Endometrium (tissue), 2 donors: ENCODE measurements around the gene NT5C1A.
A peak's percentile ranks its signal among the peaks of the same experiment; 100 is the strongest.

Experiments
- FAIRE-seq: peaks from 2 replicates; lab custom pipeline; 2012; peaks lifted over from hg19 to GRCh38; lab: Jason Lieb, UNC
- donor health status: control.
- donor health status: control.

Gene NT5C1A

DNA sequence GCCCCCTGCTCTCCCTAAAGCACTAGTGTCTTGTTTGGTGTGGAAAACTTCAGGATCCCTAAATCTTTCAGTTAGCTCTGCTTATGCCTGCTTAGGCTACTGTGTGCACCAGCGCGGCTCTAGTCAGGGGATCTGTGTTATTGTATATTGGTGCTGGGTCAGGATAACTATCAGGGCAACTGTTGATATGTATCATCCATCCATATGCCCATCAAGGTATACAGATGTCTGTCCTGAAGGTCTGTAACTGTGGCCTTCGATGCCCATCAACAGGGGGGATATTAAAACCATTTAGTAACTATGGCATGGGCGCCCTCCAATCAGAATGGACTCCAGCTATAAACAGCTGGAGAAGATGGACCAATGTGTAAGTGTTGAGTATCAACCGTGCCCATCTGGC is 12.4 kb downstream of the NT5C1A start:
- FAIRE-seq = no peak

DNA sequence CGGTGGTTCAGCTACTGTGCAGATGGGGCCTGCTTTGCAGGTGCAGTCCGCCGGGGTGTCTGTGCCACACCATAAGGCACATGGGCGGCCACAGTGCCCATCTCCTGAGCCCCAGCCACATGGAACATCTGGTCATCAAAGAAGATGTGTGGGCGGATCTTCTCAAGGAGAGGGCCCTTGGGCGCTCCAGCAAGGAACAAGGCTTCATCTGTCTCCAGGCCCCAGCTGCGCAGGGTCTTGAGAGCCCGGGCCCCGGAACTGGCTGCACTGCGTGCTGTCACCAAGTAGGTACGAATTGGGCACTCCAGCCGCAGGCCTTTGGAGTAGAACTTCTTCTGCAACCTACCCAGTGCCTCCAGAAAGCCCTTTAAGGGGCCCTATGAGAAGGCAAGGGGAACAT is 12.8 kb downstream of the NT5C1A start:
- no peak for FAIRE-seq

DNA sequence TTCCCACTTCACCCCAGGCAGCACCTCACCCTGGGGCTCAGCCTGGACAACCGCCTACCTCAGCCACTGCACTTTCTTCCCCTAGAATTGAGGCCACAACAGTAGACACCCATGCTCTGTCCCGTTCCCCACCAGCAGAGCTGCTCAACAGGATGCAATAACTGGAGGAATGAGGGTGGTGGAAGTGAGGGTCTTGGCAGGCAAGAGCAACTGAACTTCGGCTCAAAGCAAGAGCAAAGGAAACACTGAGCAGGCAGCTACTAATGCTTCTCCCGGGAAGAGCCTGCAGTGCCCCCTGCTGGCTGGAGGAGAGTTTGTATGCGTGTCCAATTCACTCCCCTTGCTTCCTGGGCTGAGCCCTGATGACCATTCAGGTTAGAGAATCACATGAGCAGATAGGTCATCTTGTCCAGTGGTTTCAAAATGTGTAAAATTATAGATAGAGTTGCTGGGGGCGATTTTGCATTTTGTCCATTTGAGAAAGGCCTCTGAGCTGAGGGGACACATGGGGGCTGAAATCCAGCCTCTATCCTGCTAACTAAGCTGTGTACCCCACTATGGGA is 13.9 kb downstream of the NT5C1A start:
- FAIRE-seq = no peak

DNA sequence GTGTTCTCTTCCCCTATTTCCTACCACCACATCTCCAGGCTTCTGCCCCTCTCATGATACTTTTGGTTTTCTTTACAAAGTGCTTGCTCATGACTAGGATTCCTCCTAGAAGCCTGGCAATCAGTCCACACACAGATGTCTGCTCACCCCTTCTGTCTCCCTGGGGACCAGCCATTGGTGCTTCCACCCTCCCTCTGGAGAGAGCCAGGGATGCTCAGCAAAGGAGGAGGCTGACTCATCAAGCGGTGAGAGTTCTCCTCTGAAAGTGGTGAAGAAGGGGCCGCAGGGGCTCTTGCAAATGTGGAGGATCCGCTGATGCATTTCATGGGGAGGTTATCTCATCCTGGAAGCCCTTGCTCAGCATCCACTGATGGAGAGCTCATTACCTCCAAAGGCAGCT is 14.5 kb downstream of the NT5C1A start:
- FAIRE-seq = no peak

DNA sequence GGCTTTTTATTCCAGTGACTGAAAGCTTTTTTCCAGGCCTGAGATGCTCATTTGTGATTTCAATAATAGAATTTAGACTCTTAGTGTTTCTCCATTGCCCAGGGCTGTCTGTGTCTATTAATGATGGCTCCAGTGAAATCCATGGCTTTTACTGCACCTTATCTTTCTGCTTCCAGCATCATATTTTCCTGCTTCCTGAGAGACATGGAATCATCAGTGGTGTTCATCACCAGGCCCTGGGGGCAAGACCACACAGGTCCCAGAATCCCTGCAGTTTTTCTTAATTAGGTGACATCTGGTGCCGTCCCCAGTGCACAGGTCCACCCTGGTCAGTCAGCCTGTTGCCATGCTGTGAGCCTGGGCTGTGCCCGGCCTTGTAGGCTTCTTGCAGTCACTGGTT is 15.5 kb downstream of the NT5C1A start:
- FAIRE-seq = no peak

DNA sequence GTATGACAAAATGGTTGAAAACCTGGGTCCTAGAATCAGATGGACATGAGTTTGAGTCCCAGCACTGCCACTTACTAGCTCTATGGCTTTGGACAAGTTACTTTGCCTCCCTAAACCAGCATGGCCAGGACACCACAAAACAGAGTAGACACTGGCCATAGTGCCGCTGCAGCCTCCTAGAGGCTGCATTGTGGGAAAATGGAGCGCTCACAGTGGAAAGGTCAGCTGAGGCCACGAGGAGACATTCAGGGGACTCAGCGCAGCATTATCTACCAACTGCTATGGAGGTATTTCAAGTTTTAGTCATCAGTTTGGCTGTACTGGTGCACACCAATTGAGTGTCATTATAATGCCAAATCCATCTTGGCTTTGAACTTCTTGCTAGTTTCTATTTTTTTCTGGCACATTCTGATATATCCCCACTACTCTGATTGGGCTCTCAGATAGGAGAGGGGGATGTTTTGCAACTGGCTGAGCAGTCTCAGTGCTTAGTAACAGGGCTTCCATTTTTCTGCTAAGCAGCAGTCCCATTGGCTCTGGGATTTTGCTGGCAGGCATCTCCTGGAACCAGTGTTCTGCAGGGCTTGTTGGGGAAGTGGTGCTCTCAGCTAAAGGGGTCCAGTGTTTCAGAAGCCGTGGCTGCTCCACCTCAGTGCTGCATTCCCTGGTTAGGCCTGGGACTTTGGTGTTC is 16.2 kb downstream of the NT5C1A start:
- FAIRE-seq = no peak

DNA sequence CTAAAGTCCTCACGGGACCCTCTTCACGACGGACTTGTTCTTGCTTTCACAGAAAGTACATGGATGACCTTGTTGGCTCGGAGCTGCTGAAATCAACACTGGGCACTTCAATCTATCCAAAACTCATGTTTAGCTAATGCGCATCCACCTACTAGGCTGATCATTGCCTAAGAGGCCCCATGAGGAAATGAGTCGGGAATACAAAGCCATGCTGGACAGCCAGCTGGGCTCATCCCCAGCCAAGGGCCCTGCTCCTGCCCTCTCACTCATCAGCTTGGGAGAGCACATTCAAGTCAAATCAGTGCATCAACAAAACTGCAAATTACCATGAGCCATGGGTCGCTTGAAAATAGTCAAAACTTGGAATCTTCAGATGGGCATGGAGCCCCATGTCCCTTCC is 17.6 kb downstream of the NT5C1A start:
- FAIRE-seq = no peak

DNA sequence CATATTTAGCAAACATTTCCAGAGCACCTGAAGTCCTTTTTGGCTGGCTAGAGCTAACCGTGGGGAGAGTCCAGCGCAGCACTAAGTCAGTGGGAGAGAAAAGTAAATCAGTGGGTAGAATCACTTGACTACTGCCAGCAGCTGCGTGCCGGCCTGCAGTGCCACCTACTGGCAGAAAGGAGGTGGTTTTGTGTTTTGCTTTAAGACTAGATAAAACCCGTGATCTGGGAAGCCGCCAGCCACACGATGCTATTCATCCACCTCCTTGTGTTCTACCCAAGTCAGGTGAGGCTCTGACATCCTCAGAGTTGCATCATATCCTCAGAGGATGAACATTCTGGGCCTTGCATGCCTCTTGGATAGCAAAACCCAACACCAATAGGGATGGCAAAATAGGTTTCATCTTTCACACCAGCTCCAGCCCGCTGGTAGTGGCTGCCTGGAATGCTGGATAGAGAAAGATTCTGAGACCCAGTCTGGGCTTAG is 18.3 kb downstream of the NT5C1A start:
- no peak for FAIRE-seq

DNA sequence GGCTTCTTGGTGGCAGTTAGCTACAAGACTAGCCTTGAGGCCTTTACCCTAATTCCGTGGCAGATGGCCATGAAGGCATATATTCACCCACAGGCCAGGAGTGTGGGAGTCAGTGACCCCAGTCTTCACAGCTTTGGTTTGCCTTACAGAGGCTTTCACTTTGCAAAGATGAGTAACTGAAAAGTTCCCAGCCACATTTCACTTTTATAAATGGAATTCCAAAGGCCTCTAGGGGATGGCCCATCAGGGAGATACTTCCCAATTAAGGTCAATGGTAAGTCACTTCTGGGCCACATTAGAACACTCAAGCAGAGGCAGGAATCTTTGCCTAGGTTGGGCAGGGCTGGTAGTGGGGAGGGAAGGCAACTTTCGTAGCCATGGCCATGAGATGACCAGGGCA is 19.4 kb downstream of the NT5C1A start:
- FAIRE-seq = no peak

DNA sequence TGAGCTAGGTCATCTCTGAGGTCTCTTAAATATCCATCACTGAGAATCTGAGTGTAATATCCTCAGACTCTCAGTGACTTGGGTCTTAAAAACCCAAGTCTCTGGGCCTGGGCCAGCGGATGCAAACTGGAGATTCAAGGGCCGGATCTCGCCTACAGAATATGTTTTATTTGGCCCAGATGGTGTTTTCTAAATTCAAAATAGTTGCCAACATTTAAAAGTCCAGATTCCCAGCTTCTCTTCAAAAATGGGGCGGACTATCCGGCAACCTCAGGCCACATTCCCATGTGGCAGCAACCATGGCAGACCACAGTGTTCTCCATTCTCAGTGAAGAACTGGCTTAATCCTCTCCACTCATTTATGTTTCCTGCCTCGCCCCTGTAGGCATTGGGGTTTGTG is 19.8 kb downstream of the NT5C1A start:
- no peak for FAIRE-seq

DNA sequence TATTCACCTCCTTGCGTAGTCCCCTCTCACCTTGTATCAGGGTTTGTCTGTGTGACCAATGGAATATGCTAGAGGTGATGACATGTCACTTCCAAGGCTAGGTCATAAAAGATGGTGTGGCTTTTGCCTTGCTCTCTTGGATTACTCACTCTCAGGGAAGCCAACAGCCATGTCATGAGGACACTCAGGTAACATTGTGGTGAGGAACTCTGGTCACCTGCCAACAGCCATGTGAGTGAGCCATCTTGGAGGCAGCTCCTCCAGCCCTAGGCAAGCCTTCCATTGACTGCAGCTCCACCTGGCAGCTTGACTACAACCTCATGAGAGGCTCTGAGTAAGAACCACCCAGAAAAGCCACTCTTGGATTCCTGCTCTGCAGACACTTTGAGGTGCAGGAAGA is 21.5 kb downstream of the NT5C1A start:
- no peak for FAIRE-seq

DNA sequence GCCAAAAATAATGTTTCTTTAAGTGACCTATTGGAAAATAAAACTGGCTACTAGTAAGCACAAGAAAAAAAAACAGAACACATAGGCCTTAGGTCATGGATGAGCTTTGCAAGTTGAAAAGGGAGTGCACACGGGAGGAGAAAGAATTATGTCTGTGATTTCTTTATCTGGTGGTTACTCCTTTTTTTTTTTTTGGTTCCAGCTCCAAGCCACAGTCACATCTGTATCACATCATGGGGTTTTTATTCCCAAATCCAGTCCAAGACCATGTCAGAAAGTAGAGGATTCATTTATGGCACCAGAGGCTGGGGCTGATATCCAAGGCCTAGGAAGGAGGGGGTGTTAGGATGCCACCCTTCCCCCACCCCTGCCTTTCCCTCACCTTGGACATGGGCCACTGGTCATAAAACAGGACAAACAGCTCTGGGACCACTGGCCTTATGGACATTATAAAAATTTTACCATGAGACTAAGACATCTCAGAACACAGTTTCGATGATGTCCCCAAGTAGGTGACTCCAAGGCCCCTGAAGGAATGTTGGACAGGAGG is 22.2 kb downstream of the NT5C1A start:
- FAIRE-seq = peak; percentile 92

DNA sequence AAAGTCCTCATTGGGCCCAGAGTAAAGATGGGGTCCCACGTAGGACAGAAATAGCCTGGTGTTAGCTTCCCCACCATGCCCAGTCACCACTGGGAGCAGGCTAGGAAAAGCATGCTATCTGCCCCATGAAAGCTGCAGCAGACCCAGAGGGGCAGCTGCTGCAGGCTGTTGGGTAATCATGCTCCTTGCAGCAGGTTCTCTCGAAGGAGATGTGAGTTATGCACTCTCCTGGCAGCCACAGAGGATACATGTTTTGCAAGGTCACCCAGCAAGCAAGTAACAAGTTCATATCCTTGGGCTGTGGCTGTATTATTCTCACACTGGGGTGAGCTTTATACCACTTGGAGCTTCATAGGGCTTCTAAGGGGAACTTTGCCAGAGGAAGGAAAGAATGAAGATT is 23.4 kb downstream of the NT5C1A start:
- FAIRE-seq = no peak

DNA sequence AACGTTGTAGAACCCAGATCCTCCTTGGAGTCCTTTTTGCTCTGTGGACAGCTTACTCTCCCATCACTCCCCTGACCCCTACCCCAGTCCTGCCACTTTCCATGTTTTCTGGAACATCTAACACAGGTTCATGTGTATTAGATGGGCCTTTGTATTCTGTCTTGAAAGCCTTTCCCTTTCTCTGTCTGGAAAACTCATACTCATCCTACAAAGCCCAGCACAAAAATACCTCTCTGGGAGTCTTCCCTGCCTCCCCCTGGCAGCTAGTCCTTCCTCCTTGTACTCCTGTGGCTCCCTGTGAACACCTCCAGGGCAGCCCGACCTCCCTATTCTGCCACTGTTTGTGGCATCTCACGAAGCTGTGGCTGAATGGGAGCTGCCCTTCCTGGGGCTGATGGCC is 24.7 kb downstream of the NT5C1A start:
- no peak for FAIRE-seq

DNA sequence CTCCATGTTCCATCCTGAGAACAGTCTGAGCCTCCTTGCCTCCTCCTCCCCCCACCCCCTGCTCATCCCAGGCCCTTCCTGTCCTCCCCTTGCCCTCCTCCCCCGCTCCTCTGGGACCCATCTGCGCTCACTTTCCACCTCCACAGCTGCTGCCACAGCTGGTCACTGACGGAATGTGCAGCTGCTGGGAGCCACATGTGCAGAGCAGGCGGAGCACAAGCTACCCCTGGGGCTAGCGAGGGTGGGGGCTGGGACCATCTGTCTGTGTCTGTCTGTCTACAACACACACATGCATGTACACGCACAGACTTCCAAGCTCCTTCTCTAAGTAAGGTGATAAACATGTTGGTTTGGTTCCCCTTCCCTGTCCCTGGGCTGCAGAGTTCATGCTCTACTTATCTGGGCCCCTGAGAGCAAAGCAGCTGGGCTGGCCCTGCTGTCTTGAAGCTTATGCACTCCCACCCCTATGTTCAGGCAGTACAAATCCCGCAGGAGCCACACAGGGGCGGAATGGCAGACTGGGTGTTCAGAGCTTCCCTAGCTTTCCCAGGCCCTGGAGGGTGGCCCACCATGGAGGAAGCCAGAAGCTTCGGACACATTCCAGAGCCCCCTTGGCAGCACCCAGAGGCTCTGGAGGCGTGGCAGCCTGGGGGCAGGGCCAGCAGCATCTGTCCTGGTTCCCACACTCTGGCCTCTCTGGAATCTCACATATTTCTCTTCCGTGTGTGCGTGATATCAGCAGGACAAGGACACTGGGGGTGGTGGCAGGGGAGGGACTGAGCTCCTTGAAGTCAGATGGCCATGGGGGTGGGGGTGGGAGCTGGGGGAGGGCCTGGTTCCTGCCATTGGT is 25.4 kb downstream of the NT5C1A start:
- FAIRE-seq = peak; percentile 18

DNA sequence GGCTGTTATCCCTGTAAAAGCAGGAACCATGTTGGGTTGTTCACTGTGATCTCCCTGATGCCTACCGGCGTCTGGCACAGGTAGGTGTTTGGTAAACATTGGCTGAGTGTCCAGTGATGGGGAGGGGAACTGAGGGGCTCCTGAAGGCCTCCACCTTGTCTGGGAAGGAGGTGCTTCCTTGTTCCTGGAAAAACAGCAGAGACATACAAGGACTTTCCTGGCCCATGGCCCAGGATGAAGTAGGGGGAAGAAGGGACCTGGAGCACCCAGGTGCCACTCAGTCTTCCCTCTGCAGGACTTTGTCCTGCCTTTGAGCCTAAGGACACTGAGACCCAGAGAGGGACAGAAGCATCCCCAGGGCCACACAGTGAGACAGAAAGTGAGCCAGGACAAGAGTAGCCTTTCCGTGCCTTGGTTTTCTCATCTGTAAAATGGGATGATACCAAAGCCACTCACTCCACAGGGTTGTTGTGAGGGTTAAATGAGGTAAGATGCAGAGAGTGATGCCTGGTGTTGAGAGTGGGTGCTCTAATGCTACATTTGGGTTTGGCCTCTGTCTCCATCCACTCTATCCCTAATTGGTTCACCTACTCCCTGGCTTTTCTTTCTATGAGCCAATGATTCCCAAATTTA is 26.4 kb downstream of the NT5C1A start:
- FAIRE-seq = no peak

DNA sequence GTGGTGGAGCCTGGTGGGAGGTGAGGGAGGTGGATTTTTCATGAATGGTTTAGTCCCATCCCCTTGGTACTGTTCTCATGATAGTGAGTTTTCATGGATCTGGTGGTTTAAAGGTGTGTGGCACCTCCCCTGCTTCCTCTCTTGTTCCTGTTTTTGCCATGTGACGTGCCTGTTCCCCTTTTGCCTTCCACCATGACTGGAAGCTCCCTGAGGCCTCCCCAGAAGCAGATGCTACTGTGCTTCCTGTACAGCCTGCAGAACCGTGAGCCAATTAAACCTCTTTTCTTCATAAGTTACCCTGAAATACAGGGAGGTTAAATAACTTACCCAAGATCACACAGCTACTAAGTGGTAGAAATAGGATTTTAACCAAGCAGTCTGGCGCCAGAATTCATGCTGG is 28.2 kb downstream of the NT5C1A start:
- no peak for FAIRE-seq

DNA sequence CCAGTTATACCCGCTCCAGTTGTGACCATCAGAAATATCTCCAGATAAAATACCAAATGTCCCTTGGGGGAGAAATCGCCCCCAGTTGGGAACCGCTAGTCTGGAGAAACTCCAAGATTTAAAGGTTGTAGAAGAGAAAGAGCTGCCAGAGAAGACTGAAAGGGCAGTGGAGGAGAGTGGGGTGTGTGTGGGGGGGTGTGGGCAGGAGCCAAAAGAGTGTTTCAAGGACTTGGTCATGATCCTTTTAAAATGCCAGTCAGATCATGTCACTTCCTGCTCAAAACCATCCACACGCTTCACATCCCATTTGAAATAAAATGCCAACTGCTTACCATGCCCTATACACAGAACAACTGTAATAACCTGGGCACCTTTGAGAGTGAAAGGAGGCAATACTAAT is 29.1 kb downstream of the NT5C1A start:
- FAIRE-seq = no peak

DNA sequence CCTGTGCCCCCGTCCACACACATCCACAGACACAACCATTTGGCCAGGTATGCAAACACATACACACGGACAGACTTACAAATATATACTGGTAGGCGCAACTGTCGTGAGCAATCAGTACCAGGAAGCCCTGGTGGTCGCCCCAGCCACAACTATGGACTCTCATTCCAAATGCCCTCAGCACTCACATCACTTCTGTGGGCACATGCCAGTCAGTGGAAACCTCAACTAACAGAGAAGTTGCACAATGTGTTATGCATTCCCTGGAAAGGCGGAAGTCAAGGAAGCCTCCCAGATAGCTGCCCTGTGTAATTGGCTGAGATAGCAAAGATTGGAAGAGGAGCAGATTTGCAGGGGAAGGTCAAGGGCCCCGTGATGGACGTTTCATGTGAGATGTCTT is 31.0 kb downstream of the NT5C1A start:
- FAIRE-seq = no peak

DNA sequence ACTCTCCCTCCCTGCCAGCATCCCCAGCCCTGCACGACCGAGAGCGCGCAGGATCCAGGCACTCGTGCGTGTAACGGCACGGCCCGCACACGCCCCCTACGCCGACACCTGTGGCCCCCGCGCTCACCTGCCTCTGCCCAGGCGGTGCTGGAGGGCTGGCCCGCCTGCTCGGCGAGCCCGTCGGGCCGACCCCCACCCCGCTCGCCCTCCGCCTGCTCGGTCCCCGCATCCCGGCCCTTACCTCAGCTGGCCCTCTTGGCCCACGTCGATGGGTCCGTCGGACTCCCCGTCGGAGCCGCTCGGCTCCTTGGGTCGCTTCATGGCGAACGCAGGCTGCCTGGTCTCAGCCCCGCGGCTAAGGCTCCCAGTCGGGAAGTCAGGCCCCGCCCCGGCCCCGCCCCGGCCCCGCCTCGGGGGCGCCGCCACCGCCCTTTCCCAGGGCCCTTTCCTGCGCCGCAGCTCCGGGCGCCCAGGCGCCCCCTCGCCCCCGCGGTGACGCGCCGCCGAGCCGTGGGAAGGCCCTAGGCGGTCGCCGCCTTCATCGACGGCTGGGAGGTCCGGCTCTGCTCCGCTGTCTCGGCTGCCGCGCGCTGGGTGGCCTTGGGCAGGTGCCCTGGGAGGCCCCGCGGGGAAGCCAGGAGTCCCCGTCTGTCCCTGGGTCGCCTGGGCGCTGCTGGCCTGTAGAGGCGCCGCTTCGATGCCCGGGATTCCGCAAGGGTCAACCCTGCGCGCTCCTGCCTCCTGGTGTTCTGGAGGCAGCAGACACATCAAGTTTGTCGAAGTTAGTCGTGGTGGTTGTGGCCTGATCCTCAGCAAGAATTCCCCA is 32.4 kb downstream of the NT5C1A start, which contains the start of gene HEYL:
HEYL (minus strand) TSS at position 339 of the 826 bp plus-strand sequence; CDS start at position 321, 18 bp downstream.
- FAIRE-seq = no peak

DNA sequence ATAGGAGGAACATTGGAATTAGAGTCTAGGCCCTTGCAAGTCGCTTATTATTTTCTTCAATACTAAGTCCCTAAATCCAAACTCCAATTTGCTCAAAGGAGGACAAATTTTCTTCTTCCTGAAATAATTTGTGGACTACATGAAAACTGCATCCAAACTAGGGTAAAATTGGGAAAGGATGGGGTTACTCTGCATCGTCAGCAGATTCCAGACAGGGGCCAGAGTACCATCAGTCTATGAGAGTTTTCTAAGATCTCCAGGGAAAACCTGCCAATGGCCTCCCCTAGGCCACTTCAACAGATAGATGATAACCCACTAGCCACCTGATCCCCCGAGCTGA is 33.0 kb downstream of the NT5C1A start:
- FAIRE-seq = no peak

DNA sequence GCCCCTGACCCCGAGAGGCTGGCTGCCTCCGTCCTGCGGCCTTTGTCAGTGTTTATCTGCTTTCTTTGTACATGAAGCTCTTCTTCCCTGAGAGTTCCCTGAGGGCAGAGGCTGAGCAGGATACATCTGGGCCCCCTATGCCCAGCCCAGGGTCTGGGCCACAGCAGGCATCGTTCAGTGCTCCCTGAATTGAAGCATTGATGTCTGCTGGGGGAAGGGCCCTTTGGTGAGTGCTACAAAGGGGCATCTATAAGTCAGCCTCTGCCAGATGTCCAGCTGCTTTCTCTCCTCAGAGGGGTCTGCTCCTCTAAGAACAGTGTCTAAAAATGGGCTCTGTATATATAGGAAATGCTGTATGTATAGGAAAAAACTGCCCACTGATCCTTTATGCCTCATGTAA is 34.5 kb downstream of the NT5C1A start:
- no peak for FAIRE-seq
